ENCODE measurements around the gene CPT1B.

The CPT1B gene

DNA sequence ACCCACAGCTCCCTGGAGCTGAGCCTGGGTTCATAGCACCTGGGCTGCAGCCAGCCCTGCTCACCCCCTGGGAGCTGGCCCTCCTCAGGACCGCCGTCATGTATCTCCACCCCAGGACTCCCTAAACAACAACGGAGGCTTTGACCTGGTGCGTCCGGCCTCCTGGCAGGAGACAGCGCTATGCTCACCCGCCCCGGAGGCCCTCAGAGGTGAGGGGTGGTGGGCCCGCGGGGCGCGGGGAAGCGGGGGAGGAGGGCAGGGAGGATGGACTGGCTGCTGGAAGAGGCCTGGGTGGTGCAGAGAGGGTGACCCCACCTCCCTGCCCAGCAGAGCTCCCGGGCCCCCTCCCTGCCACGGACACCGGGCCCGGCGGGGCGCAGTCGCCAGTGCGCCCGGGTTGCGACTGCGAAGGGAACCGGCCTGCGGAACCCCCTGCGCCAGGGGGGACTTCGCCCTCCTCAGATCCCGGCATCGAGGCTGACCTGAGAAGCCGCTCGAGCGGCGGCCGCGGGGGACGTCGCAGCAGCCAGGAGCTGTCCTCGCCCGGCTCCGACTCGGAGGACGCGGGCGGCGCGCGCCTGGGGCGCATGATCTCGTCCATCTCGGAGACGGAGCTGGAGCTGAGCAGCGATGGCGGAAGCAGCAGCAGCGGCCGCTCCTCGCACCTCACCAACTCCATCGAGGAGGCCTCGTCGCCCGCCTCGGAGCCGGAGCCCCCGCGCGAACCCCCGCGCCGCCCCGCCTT is 25.5 kb upstream of the CPT1B start:
- H3K4me1 ChIP-seq (ENCODE audit: insufficient read depth, low read length): no peaks in the 10 kb centered on the region
- no peak overlapping the region for H3K4me2 ChIP-seq (ENCODE audit: insufficient read depth, low read length)
- H2AFZ ChIP-seq (ENCODE audit: low read depth, low read length): no peak overlapping the region
- no peaks in the 10 kb centered on the region for H3K27me3 ChIP-seq (ENCODE audit: insufficient read depth, low read length, poor library complexity)
- no peaks in the 10 kb centered on the region for H3K9me3 ChIP-seq (ENCODE audit: insufficient read depth, low read length, severe bottlenecking)
- H3K36me3 ChIP-seq (ENCODE audit: insufficient read depth, low read length): no peaks in the 10 kb centered on the region
- TF ChIP-seq, protein P1, sequence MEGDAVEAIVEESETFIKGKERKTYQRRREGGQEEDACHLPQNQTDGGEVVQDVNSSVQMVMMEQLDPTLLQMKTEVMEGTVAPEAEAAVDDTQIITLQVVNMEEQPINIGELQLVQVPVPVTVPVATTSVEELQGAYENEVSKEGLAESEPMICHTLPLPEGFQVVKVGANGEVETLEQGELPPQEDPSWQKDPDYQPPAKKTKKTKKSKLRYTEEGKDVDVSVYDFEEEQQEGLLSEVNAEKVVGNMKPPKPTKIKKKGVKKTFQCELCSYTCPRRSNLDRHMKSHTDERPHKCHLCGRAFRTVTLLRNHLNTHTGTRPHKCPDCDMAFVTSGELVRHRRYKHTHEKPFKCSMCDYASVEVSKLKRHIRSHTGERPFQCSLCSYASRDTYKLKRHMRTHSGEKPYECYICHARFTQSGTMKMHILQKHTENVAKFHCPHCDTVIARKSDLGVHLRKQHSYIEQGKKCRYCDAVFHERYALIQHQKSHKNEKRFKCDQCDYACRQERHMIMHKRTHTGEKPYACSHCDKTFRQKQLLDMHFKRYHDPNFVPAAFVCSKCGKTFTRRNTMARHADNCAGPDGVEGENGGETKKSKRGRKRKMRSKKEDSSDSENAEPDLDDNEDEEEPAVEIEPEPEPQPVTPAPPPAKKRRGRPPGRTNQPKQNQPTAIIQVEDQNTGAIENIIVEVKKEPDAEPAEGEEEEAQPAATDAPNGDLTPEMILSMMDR (IDR thresholded peaks at IDR 0.05; ENCODE audit: borderline replicate concordance, extremely low read depth, low read length, poor library complexity, severe bottlenecking): no peak
- TF ChIP-seq EZH2 (IDR thresholded peaks at IDR 0.05; ENCODE audit: borderline replicate concordance, low read depth, low read length, severe bottlenecking): no peak
- DNase-seq: no peak
- no peaks in the 10 kb centered on the region; the same call in 1 of the 2 replicates for H4K20me1 ChIP-seq (ENCODE audit: insufficient read depth, low read length)
- no peaks in the 10 kb centered on the region for H3K79me2 ChIP-seq (ENCODE audit: insufficient read depth, low read length)
- no peak overlapping the region for H3K9ac ChIP-seq (ENCODE audit: low read depth, low read length)
- ATAC-seq (ENCODE audit: insufficient read depth, low read depth): no peak
- H3K4me3 ChIP-seq (ENCODE audit: low read depth in 1 of 2, low read length in 2 of 2): no peak overlapping the region
- H3K27ac ChIP-seq (ENCODE audit: low read length): no peak overlapping the region

DNA sequence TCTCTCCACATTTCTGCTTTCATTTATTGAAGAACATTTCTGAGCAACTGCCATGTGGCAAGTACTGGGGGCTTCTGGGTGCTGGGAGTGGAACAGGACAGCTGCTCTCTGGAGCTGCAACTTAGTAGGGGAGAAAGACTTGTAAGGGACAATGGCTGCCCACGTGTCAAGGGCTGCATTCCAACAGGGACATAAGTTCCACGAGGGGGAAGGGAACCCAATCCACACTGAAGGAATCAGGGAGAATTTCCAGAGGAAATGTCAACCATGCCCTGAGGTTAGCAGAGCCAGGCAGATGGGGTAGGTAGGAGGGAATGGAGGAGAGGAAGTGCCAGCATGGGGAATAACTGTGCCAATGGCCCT is 24.1 kb upstream of the CPT1B start:
- TF ChIP-seq, protein P1 (IDR thresholded peaks at IDR 0.05; ENCODE audit: borderline replicate concordance, extremely low read depth, low read length, poor library complexity, severe bottlenecking): no peak
- no peak for TF ChIP-seq EZH2 (IDR thresholded peaks at IDR 0.05; ENCODE audit: borderline replicate concordance, low read depth, low read length, severe bottlenecking)
- Histone ChIP-seq H3K79me2 (ENCODE audit: insufficient read depth, low read length) (no peaks in the 10 kb centered on the region), H3K4me3 (ENCODE audit: low read depth in 1 of 2, low read length in 2 of 2) (no peak overlapping the region), H3K27ac (ENCODE audit: low read length) (no peak overlapping the region), H3K4me1 (ENCODE audit: insufficient read depth, low read length) (no peaks in the 10 kb centered on the region), H3K36me3 (ENCODE audit: insufficient read depth, low read length) (no peaks in the 10 kb centered on the region), H3K9me3 (ENCODE audit: insufficient read depth, low read length, severe bottlenecking) (no peaks in the 10 kb centered on the region), H3K4me2 (ENCODE audit: insufficient read depth, low read length) (no peak overlapping the region), H4K20me1 (ENCODE audit: insufficient read depth, low read length) (no peaks in the 10 kb centered on the region; the same call in 1 of the 2 replicates), H3K27me3 (ENCODE audit: insufficient read depth, low read length, poor library complexity) (no peaks in the 10 kb centered on the region), H2AFZ (ENCODE audit: low read depth, low read length) (no peak overlapping the region), H3K9ac (ENCODE audit: low read depth, low read length) (no peak overlapping the region)
- ATAC-seq (ENCODE audit: insufficient read depth, low read depth) (no peak), DNase-seq (no peak)

DNA sequence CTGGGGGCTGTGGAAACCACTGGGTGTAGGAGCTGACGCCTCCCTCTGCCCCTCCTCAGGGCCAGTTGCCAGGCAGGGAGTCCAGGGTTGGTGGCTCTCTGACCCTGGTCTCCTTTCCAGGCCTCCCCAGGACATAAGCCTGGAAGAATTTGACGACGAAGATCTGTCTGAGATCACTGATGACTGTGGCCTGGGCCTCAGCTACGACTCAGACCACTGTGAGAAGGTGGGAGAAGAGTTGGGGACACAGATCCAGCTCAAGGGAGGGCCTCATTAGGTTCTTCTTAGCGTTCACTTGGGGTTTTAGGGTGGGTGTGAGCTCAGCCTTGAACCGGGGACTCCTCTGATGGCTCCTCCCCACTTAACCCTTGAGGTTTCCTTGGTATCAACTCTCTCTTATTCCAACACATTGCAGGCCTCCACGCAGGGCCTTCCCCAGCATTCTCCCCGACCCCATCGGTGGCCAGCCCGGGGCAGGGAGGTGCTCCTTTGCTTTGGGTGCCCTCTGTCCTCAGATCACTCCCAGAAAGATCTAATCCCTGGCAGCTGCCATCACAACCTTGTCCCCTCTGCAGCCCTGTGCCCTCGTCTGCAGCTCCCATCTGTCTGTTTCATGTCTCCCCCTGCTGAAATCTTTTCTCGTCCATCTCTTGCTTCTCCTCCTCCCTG is 23.6 kb upstream of the CPT1B start:
- Histone ChIP-seq H2AFZ (ENCODE audit: low read depth, low read length) (no peak overlapping the region), H3K27me3 (ENCODE audit: insufficient read depth, low read length, poor library complexity) (no peaks in the 10 kb centered on the region), H3K4me1 (ENCODE audit: insufficient read depth, low read length) (no peaks in the 10 kb centered on the region), H3K4me2 (ENCODE audit: insufficient read depth, low read length) (no peak overlapping the region), H3K9me3 (ENCODE audit: insufficient read depth, low read length, severe bottlenecking) (no peaks in the 10 kb centered on the region), H3K27ac (ENCODE audit: low read length) (no peak overlapping the region), H3K9ac (ENCODE audit: low read depth, low read length) (no peak overlapping the region), H3K4me3 (ENCODE audit: low read depth in 1 of 2, low read length in 2 of 2) (no peak overlapping the region), H3K79me2 (ENCODE audit: insufficient read depth, low read length) (no peaks in the 10 kb centered on the region), H4K20me1 (ENCODE audit: insufficient read depth, low read length) (no peaks in the 10 kb centered on the region; the same call in 1 of the 2 replicates), H3K36me3 (ENCODE audit: insufficient read depth, low read length) (no peaks in the 10 kb centered on the region)
- TF ChIP-seq, protein P1 (IDR thresholded peaks at IDR 0.05; ENCODE audit: borderline replicate concordance, extremely low read depth, low read length, poor library complexity, severe bottlenecking): no peak
- TF ChIP-seq EZH2 (IDR thresholded peaks at IDR 0.05; ENCODE audit: borderline replicate concordance, low read depth, low read length, severe bottlenecking): no peak
- DNase-seq (no peak), ATAC-seq (ENCODE audit: insufficient read depth, low read depth) (no peak)

All from DND-41 (cell line).